GM19238 (cell line): Measurements from ENCODE around the gene METAP1D.

Source experiments
- DNase-seq: peaks from one replicate; pipeline ENCODE4 v3.0.0; 2011; ENCODE audit warnings: low spot score; ENCODE audit not compliant: insufficient read length

Gene METAP1D

DNA sequence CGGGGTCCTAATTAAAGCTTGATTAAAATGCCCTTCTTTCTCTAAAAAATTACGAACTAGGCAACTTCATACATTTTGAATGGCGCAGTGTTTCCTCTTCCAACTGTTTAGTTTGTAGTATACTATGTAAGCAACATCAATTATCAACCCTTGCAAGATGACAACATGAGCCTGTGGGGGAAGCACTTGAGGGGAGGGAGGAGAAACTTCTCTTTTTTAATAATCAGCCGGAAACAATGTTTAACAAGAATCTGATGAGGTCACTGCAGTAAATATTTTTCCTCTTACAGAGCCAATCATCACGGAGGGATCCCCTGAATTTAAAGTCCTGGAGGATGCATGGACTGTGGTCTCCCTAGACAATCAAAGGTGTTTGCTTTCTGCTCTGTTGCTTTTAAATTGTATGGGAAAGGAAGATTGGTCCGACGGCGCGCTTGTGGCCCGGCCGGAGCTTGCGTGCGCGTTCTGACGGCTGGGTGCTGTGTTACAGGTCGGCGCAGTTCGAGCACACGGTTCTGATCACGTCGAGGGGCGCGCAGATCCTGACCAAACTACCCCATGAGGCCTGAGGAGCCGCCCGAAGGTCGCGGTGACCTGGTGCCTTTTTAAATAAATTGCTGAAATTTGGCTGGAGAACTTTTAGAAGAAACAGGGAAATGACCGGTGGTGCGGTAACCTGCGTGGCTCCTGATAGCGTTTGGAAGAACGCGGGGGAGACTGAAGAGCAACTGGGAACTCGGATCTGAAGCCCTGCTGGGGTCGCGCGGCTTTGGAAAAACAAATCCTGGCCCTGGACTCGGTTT is 80.3 kb downstream of the METAP1D start:
- DNase-seq = no peak

GRCh38 chr2:172080641-172081220 is 81.0 kb downstream of the METAP1D start:
- DNase-seq = no peak

GRCh38 chr2:172081221-172082022 is 81.7 kb downstream of the METAP1D start:
- no peak for DNase-seq

GRCh38 chr2:172082105-172082943 is 82.6 kb downstream of the METAP1D start:
- no peak for DNase-seq

DNA sequence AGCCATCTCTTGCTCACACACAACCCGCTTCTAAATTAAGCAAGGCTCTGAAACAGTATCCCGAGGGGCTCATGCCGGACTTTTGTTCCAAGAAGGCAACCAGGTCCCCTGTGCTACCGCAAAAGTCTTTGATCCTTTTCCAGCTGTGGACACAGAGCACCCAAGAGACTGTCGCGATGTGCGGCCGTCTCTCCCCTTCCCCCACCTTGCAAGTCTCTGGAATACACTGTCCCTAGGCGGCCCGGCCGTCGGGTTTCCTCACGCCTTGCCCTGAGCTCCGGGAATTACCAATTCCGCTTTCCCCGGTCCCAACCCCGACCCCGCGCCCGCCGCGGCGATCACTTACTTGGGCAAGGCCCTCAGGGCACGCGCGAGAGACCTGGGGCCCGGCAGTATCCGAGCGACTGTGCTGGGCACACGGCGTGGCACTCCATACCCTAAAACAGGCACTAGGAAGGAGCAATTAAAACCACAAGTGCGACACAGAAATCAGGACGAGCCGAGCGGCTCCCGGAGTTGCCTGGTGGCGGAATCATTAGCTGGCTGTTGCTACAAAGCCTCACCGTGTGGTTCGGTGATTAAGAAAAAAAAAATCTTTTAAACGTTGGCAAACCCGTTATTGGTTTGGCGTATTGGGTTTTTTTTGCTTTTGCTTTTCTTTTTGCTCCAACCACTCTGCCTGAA is 83.3 kb downstream of the METAP1D start:
- no peak for DNase-seq

GRCh38 chr2:172083628-172084394 is 84.1 kb downstream of the METAP1D start:
- no peak for DNase-seq

DNA sequence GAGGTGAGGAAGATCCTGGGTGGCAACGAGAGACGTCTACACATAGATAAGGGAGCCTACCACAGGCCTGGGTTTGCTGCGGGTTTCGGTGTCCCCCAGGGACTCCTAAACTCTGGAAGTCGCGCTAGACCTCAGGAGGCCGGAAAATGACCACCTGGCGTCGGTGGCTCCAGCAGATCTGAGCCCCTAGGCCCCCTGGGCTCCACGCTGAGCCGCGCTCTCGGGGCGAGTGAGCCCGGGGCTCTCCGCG is 84.6 kb downstream of the METAP1D start:
- no peak for DNase-seq

DNA sequence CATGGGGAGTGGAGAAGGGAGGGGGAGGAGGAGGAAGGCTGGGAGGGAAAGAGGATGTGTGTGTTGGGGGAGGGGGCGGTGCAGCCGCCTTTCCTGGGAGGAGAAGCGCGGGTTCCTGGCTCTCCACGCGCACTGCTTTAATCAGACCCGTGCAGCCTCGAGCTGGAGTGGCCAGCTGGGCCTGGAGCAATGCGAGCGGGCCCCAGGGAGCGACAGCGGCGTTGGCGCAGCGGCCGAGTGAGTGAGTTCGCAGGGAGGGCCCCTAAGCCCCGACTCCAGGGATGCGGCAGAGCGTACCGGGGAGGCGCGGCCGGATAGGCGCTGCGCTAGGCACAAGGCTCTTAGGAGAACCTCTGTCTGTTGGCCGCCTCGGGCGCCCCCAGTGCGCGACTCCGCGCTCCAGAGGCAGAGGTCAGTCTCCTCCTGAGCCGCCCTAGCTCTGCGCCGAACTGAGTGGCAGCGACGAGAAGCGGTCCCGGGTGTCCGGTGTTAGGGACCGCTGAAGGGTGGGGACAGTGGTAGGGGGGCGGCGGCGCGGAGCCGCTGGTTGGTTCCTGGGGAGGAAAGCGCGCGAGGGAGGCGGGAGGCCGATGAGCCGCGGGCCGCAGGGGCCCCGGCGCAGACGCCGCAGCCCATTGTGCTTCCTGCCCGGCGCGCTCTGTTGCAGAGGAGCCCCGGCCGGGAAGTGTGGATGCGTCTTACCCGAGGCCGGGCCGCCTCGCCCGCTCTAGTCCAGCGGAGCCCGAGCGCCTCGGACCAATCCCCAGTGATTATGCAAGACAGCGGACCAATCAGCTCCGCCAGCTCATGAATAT is 85.1 kb downstream of the METAP1D start:
- no peak for DNase-seq

GRCh38 chr2:172085460-172086159 is 85.9 kb downstream of the METAP1D start, which contains the start of gene DLX1:
TSS of gene DLX1 (plus strand) at chr2:172085507. CDS start at chr2:172085678, 171 bp downstream.
- DNase-seq = no peak

DNA sequence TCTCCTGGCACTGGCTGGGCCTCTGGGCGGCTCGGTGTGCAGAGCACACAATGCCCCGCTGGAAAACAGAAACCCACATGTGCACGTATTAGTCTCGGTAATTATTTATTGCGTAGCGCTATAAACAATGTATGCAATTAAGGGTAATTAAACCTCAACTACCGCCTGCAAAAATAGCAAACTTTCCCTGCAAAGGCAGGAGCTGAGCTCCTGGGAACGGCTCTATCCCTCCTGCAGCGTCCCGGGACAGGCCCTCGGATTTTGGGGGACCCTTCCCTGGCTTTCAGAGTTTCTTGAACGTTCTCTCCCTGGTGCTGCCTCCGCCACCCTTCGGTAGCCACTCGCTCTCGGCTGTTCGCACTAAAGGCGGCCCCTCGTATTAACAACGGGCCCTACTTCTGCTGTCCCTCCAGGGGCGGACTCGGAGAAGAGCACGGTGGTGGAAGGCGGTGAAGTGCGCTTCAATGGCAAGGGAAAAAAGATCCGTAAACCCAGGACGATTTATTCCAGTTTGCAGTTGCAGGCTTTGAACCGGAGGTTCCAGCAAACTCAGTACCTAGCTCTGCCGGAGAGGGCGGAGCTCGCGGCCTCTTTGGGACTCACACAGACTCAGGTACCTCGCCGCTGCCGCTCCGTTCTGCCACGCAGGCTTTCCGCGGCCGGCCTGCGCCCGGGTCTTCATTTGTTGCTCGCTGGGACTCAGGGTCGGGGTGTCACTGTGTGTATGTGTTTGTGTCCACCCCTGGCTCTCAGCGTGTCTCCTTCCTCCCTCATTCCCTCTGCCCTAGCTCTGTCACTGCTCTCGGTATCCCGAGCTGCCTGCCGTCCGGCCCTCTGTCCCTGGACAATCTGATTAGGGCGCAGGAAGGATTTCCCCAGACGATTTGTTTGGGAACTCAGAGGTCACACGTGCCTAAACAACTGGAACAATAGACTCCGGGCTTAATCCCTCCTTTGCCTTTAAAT is 86.8 kb downstream of the METAP1D start:
- no peak for DNase-seq

DNA sequence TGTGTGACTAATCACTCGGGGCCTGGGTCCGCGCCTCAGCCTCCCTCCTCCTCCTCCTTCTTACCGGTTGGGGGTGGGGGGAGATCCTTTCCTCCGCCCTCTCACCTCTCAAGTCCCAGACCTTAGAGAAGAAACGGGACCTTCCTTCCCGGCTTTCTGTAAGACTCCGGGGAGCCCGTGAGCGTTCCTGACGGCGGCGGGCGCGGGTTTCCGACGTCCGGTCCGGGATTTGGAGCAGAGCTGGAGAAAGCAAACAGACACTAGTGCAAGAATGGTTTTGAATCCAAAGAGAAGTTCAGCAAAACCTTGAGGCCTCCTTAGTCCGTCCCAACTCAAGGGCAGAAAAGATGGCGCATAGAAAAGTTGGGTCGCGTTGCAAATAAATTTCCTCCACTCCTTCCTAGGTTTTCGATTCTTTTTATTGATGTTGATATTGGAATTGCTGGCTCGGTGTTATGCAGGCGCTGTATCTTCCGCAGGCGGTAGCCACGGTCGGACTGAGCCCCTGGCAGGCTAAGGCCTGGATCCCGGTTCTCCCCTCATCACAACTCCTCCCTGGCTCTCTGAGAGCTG is 87.5 kb downstream of the METAP1D start:
- DNase-seq = no peak

DNA sequence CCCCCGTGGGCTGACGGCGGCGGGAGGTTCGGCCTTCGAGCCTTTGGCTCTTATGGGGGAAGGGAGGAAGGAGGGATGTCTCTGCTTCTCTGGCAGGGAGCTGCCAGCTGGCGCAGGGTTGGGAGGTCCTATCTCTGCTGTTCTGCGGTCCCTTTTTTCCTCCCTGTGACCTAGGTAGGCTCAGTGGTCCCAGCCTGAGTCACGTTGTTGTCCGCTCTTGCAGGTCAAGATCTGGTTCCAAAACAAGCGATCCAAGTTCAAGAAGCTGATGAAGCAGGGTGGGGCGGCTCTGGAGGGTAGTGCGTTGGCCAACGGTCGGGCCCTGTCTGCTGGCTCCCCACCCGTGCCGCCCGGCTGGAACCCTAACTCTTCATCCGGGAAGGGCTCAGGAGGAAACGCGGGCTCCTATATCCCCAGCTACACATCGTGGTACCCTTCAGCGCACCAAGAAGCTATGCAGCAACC is 88.1 kb downstream of the METAP1D start:
- no peak for DNase-seq

DNA sequence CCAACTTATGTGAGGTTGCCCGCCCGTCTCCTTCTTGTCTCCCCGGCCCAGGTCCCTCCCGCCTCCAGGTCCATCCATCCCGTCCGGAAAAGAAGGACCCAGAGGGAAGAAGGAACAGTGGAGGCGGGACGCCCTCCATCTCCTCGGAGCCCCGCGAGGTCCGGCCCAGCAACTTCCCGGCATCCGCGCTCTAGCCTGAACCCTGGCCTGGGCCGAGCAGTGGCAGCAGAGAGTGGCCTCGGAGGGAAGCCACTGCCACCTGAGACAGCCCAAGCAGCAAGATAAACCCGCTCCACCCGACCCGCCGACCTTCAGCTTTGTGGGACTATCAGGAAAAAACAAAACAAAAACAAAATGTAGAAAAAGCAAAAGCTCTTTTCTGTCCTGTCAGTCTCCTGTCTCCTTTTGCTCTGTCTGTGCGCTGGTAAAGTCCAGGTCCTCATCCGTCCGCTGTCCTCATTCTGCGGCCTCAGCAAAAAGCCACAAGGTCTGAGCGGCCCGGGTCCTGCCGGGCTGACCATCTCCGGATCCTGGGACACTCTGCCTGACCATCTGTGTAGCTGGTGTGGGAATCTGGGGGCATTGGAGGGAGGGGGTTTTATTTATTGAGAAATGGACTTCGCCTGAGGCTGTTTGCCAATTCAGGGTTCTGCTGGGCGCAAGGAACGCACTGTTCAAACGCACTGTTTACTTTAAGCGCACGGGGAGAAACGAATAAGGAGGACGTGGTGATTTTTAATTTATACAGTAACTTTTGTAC is 88.7 kb downstream of the METAP1D start:
- no peak for DNase-seq

DNA sequence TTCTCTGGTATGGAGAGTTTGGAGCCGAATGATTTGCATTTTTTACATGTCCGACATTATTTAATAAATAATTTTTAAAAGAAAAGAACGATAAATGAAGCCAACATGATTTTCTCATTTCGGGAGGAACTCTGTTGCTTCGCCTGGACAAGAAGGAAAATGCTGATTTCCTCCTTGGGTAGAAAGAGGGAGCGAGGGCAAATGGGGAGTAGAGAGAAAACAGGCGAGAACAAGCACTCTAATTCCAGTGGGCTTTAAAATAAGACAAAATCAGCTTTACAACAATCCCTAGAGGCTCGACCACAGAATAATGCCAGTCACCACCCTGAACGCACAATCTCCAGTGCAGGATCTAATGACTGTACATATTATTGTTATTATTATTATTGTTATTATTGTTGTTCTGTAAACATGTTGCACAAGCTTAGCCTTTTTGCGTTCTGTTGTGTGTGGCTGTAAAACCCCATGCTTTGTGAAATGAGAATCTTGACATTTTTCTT is 89.3 kb downstream of the METAP1D start:
- no peak for DNase-seq

GRCh38 chr2:172089633-172090032 is 89.9 kb downstream of the METAP1D start:
- DNase-seq = no peak
